LNCaP clone FGC (cell line): ENCODE measurements around the gene PDCD2L.
"Not testable (repeated sequence)": the region's sequence is repeated elsewhere in the genome, so short reads cannot be mapped to it uniquely, and the experiment has no call there.

Experiments
- DNase-seq: peaks from one replicate; pipeline ENCODE4 v3.0.0-alpha.2; 2011; ENCODE audit warnings: low read depth
- H3K4me3 ChIP-seq: 2 replicates; pipeline ENCODE4 v1.5.1; 2011; ENCODE audit warnings: mild to moderate bottlenecking, low read depth, low read length, control low read depth
- TF ChIP-seq, protein P1 (sequence below): IDR thresholded peaks from 2 replicates; pipeline ENCODE4 v1.5.1; 2012; ENCODE audit warnings: mild to moderate bottlenecking; ENCODE audit not compliant: control insufficient read depth, insufficient read depth; ENCODE audit errors: extremely low read depth

PDCD2L gene

DNA sequence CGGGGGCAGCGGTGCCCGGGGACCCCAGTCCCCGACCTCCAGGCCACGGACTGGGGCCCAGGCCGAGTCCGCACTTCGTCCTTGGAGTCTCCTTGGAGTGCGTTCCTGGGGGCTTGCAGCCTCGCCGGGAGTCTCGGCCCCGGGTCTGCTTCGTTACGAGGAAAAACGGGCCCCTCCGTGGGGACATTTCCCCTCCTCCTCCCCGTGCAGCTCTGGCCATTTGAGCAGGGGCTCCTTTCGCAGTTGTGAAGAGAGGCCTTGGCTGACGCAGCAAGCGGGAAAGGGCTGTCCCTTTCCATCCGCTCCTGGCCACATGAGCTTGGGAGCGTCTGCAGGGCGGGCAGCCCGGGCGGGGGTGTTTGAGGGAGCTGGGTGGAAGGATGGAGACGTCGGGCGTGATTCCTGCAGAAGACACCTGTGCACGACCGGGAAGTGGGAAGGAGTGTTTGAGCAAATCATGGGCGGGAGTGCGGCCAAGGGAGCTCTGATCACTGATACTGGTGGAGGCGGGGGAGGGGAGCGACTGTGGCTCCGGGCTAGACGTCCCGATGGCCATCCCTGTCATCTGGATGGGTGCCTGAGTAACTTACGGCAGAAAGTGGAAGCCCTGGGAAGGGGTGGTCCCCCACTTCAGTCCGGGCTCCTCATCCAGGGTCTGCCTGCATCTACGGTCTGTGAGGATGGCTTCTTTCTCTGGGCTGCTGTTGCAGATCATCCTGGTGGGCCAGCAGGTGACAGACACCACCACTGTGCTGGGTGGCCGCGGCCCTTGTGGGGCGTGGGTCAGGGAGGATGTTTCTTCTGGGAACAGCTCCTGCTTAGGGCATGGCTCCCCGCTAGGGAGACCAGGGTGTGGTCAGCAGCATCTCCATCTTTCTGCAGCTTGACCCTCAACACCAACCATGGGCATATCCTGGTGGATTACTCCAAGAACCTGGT lies 38.5 kb upstream of the PDCD2L start:
- DNase-seq, result peak; percentile 63
- peak overlapping the region; percentile 94 for H3K4me3 ChIP-seq
- TF ChIP-seq, protein P1, sequence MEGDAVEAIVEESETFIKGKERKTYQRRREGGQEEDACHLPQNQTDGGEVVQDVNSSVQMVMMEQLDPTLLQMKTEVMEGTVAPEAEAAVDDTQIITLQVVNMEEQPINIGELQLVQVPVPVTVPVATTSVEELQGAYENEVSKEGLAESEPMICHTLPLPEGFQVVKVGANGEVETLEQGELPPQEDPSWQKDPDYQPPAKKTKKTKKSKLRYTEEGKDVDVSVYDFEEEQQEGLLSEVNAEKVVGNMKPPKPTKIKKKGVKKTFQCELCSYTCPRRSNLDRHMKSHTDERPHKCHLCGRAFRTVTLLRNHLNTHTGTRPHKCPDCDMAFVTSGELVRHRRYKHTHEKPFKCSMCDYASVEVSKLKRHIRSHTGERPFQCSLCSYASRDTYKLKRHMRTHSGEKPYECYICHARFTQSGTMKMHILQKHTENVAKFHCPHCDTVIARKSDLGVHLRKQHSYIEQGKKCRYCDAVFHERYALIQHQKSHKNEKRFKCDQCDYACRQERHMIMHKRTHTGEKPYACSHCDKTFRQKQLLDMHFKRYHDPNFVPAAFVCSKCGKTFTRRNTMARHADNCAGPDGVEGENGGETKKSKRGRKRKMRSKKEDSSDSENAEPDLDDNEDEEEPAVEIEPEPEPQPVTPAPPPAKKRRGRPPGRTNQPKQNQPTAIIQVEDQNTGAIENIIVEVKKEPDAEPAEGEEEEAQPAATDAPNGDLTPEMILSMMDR, result no peak; the same call in 1 of the 2 replicates

DNA sequence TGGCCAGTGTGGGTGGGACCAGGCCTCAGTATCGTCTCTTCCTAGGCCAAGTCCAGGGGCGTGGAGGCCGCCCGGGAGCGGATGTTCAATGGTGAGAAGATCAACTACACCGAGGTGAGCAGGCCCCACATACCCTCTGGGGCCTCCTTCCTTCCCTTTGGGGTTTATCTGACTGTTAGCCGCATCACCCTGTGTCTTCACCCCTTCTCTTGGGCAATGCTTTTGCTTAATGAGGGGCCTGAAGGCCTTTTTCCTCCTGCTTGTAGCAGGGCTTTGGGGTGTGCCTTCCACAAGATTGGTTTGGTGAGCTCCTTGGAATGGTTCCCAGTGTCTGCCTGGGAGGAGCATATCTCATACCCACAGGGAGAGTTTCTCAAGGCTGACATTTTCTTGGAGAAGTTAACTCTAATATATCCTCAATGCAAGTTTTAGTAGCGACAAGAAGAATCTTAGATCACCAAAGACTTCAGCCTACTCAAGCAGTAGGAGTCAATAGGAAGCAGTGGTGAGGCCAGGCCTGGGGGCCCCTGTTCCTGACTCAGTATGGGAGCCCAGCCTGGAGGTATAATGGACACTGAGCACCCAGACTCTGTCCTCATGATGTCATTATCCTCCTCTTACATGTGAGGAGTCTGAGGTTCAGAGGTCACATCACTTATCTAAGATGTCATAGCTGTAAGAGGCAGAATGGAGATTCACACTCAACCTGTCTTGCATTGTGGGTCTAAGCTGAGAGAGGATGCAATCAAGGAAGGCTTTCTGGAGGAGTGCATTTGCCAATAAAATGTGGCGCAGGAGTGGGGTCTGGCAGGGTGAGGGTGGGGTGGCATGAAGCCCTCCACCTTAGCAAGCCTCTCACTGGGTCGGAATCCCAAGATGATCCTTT lies 37.2 kb upstream of the PDCD2L start:
- TF ChIP-seq, protein P1, result no peak
- peak overlapping the region; percentile 94 for H3K4me3 ChIP-seq
- no peak for DNase-seq

DNA sequence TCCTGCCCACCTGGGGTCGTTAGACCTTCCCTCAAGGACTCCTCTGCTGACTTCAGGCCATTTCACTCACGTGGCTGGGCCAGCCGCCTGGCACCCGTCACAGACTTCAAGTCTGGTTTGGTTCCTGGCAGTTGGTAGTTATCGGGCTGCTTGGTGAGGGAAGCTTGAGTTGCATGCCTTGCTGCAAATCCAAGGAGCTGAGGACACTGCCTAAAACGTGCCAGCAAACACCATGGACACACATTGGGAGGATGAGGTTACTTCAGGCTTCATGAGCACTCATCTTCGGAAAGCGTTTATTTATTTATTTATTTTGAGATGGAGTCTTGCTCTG lies 36.6 kb upstream of the PDCD2L start:
- DNase-seq, result no peak
- TF ChIP-seq, protein P1, result no peak
- 0 out of 2 replicates have a peak overlapping the region, but pooled peaks have one; percentile 7 for H3K4me3 ChIP-seq

DNA sequence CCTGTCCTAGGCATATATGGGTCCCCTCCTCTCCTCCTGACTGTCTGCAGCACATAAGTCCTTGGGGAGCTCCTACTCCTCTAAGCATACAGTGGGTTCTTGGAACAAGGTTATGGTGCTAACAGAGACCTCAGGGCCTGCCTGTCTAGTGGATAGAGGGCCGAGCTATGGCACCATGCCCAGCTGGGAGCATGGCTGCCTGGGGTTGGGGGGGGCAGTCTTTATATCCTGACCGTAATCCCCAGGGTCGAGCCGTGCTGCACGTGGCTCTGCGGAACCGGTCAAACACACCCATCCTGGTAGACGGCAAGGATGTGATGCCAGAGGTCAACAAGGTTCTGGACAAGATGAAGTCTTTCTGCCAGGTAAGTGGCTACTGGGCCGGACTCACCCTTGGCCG lies 35.9 kb upstream of the PDCD2L start:
- no peak overlapping the region for H3K4me3 ChIP-seq
- DNase-seq, result peak; percentile 32
- TF ChIP-seq, protein P1, result no peak

DNA sequence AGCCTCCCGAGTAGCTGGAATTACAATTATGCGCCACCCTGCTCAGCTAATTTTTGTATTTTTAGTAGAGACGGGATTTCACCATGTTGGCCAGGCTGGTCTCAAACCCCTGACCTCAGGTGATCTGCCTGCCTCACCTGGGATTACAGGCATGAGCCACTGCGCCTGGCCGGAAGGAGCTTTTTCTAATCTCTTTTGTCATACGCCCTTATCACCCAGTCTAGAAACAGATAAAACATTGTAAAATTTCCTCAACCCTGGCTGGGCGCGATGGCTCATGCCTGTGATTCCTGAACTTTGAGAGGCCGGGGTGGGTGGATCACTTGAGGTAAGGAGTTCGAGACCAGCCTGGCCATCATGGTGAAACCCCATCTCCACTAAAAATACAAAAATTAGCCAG lies 35.0 kb upstream of the PDCD2L start:
- DNase-seq, H3K4me3 ChIP-seq: not testable (repeated sequence)

DNA sequence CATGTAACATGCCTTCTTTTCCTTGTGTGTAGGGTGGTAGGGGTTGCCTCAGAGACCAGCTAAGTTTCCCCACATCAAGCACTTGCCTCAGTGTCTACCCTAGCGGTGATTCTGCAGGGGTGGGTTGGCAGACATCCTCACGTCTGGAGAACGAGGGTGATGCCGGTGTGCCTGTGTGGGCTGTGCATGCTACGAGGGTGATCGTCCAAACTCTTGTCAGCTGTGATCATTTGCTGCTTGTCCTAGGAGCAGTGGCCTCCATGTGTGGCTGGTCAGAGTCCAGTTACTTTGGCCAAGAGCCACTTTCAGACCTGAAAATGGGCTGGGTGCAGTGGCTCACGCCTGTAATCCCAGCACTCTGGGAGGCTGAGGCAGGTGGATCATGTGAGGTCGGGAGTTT lies 34.1 kb upstream of the PDCD2L start:
- TF ChIP-seq, protein P1, result no peak
- no peak for DNase-seq
- no peak overlapping the region for H3K4me3 ChIP-seq

DNA sequence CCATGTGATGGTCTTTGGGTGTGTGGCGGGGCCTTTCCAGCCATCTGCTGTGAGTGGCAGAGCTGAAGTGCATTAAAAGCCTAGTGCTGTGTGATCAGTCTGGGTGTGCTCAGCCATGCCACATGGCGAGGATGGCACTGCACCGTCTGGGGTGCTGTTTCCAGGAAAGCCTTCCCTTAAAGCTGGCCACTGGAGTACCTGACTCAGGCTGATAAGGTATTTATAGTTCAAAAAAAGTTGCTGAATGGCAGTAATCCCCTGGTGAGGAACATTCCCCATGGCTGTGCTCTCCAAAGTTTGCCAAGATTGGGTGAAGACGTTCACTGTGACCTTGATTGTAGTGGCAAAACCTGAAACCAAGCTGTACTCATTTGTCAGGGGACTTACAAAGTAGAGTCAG lies 33.2 kb upstream of the PDCD2L start:
- no peak for DNase-seq
- H3K4me3 ChIP-seq, result no peak overlapping the region
- TF ChIP-seq, protein P1, result no peak
